Stimulated activated naive CD4-positive, alpha-beta T cell treated with Interleukin-2 at 50 U/mL for 16 hours (primary cell): ENCODE data around the gene TULP1.

Source experiments
- DNase-seq: peaks from one replicate; lab custom pipeline; 2025; lab: John Stamatoyannopoulos, UW

TULP1 gene

DNA sequence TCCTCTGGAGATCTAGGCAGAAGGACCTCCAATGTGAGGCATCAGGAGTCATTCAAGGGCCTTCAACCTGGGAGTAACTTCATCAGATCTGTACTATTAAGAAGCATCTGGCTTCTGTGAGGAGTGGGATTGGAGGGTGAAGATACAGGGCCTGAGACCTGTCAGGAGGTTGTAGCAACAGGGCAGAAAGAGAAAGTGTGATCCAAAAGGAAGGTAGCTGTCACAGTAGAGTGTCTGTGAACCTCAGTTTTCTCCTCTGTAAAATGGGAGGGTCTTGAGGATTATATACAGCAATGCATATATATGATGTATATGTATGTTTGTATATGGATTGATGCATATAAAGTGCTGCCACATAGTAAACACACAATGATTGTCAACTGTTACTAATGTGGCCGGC is 47.0 kb downstream of the TULP1 start:
- DNase-seq: no peak

DNA sequence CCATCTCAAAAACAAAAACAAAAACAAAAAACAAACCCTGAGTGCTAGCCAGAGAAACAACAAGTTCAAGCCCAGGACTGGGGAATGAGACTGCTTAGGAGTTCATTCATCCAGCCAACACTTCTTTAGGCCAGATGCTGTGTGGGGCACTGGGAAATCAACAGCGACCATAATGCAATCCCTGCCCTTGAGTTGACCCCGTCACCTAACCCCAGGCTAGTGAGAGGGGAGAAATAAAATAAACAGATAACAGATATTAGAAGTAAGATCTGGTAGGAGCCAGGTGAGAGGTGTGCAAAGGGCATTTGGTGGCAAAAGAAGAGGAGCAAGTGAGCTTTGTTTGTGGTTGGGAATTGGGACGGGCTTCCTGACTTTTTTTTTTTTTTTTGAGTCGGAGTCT is 49.4 kb downstream of the TULP1 start:
- no peak for DNase-seq

DNA sequence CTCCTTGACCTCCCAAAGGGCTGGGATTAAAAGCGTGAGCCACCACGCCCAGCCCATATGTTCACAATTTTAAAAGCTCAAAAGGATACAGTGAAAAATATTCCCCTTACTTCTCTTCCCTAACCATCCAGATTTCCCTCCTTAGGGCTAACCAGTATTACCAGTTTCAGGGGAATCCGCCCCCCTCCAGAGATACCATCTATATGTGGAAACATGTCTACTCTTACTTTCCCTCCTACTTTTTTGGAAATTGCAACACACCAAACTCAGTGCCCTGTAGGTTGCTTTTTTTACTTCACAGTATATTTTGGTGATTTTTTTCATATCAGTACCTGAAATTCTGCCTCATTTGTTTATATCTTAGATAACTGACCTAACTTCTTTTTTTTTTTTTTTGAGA is 51.4 kb downstream of the TULP1 start:
- DNase-seq: no peak

DNA sequence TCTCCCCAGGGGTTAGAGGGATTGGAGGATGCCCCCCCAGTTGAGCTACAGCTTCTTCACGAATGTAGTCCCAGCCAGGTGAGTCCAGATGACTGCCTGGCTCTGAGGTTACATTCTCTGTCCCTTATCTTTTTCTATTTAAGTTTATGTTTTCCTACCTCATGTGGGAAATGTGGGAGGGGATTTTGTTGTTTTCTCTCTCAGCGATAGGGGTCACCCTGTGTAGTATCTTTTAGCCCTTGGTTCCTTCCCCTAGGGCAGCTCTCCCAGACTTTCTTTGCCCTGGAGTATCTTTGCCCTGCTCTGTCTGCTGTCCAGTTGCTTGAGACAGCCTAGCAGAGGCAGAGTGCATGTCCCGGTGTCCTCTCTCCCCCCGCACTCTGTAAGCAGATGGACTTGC is 54.8 kb downstream of the TULP1 start:
- no peak for DNase-seq

DNA sequence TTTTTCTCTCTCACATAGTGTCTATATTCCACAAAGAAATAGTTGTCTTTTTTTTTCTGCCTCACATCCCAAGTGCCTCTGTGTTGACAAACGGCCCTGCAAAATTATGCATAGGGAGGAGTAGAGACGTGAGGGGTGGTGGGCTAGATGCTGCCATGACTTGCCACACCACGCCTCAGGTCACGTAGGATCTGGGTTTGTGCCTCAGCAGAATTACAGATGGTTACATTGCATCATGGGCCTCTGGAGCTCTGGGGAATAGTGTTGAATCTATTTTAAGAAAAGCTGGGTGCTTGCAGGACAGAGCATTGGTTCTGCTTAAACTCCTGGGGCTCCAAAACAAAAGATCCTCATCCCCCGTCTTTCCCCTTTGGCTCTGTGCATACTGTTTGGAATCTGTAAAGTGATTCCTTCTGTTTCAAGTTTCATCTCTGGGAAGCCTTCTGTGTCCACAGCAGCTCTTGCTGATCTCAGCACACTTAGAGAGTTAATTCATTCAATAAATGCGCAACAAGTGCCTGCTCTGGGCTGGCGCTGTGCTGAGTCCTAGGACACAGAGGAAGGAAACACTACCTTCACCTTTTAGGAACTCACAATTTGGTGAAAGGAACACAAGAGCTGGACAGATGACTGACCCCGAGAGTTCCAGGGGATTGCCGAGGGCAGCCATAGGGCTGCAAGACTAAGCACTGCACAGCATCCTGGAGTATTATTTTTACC is 58.1 kb downstream of the TULP1 start:
- DNase-seq: no peak

DNA sequence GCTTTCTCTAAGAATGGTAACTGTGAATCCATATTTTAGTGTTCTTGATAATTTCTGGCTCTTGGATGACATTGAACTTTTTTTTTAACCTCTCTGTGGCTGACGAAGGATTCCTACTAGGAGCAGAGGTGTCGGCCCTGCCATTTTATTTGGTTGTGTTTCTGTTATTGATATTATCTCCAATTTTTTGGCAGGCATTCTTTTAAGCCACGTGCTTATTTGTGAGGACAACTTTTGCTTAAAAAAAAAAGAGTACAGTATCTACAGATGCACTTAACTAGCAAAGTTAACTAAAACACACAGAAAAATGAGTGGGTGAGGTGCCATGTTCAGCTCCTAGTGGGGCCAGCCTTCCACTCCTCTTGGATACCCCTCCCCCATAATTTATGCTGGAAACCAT is 59.5 kb downstream of the TULP1 start:
- no peak for DNase-seq

DNA sequence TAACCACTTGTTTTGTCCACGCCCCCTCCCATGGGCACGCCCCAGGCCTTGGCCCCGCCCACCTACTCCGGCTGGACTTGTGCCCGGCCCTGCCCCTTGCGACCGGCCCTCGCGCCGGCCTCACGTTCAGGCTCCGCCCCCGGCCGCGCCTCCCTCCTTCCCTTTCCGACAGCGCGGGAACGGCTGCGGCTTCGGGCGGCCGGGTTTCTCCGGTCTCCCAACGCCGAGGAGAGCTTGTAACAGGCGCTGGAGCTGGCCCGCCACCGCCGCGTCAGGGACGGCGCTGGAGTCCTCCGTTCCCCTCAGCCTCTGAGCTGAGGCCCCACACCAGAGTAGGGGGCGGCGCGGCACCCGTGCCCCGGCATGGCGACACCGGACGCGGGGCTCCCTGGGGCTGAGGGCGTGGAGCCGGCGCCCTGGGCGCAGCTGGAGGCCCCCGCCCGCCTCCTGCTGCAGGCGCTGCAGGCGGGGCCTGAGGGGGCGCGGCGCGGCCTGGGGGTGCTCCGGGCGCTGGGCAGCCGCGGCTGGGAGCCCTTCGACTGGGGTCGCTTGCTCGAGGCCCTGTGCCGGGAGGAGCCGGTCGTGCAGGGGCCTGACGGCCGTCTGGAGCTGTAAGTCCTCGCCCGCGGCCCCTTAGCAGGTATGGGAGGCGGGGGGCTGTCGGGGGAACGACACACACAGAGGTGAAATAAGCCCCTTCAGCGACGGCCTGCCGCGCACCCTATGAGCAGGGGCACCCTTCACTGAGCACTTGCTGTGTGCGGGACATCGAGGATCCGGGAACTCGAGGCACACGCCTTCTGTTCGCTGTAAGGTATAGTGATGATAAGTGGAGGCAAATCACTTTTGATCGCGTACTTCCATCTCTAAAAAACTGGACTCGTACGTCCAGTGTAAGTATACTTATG is 60.3 kb downstream of the TULP1 start, which contains the start of gene FANCE:
FANCE (plus strand) TSS at position 156 of the 908 bp plus-strand sequence; CDS start at position 364, 208 bp downstream.
- peak; percentile 87 for DNase-seq

DNA sequence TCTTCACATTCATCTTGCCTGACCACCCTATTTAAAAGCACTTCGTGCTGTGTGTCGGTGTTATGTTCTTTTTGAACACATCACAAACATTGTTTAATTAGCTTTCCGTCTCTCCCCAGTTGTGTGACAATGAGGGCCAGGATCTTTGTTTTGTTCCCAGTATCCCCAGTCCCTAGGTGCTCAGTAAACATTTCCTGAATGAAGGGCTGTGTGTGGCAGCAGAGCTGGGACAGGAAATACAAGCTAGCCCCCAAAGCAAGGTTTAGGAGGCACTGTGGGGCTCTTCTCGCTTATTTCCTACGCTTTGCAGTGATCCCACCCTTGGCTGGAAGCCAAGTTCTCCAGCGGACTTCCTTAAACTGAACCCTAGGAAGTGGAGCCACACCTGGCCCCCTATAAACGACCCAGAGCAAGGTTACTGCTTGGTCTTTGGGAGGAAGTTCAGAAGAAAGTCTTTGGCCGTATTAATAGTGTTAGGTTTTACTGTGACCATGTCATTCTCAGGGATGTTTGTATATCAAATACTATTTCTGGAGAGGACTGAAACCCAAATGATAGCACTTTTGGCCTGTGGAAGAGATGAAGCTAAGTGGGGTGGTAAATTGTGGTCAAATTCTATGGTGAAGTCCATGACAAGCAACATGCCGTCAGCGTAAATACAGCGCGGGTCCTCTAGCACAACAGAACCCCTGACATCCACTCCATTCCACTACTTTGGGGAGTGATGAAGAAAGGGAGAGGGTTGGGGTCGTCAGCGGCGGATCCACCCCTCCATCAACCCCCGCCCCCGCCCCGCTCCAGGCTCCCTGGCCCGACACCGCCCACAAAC is 61.1 kb downstream of the TULP1 start:
- DNase-seq: no peak

DNA sequence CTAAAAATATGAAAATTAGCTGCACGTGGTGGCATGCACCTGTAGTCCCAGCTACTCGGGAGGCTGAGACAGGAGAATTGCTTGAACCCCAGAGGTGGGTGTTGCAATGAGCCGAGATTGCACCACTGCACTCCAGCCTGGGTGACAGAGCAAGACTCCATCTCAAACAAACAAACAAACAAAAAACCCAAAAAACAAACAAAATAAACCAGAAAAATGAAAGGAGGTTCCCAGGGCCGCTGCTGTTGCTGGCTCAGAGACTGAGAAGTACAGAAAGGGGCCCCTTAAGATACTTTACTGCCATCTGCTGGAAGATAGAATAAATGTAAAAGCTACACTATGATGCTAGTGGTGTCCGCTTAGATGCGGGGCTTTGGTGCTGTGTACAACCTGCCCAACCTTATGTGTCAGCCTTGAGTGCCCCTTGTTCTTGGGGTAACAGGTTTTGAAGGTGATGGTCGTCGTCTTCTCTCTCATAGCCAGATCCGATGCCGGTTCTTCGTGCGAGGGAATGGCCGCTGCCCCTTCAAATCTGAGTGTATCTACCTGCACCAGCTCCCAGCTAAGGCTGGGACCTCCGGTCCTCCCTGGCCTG is 63.3 kb downstream of the TULP1 start:
- peak; percentile 22 for DNase-seq

DNA sequence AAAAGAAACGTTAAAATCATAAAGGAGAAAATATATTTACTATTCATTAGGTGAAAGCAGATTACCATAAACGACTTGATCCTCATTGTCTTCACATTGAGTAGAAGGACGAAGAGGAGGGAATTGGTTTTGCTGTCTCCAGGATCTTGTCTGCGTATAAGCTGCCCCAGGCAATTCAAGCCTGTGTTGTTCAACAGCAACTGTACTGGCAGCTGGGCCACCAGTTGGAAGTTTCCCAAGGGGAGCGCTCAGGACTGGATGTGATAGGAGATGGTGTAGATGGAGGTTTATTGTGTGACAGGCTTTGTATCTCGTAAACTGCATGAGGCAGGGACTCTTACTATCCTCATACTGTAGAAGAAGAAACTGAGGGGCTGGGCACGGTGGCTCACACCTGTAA is 64.5 kb downstream of the TULP1 start:
- DNase-seq: no peak
